A172 (cell line): ENCODE measurements around the gene PITX1. TPM values are rescaled to one million over a fixed set of nuclear protein-coding genes. Genes with fewer than 3 reads are reported as not detected.

Source experiments
- DNase-seq: peaks from one replicate; pipeline ENCODE4 v3.0.0-alpha.2; 2015; ENCODE audit warnings: low spot score
- total RNA-seq: library from RNA; depleted of rRNA; stranded (reverse); fragments of >200 nt; shearing (Covaris generic); gene quantifications from 2 replicates; pipeline ENCODE4 v1.2.3, GENCODE V29; 2014

Gene PITX1
- total RNA-seq, 1 experiment from 2014 or later, result 49.3 TPM

DNA sequence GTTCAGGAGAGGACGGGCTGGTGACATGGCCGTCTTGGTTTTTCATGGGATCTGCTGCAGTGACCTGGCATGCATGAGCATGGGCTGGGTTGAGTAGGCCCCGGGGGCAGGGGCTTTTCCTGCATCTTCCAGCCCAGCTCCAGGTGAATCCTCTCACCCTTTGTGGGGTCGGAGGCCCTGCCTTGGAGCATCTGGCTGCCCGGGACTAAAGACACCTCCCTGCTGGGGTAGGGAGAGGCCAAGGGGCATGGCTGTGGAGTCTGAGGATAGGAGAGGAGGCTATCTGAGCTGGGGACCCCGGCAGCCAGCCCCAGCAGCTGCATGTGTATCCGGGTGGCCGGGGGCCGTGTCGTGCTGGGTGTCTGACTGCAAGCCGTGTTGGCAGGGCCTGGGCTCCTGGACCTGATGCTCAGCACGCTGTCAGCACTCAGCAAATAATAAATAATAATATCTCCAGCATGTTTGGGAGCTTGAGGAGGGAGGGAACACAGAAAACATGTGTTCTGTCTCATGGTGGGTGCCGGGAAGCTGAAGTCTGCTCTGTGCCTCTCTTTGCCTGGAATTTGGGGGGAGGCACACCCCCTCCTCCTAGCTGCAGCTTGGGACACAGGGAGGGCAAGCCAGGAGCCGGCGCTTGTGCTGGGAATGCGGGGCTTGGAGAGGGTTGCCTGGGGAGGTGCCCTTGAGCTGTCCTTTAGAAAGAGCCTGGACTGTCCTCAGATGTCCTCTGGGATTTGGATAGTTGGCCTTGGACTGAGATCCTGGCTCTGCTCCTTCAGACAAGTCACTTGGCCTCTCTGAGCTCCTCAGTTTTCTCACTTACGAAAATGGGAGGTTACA lies 28.4 kb upstream of the PITX1 start:
- DNase-seq, result no peak

DNA sequence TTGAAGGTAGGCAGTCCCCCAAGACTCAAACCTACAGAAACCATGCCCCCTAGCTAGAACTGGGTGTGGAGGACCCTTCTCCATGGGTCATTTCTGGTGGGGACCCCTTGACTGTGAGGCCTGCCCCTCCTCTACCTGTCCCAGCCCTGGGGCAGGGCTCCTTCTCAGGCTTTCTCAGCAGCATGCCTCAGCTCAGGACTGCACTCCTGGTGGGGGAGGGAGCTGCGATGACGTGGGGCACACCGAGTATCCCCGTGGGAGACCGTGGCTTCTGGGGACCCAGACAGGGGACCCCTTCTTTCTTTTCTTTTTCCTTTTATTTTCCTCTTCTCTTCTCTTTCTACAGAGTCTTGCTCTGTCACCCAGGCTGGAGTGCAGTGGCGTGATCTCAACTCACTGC lies 27.0 kb upstream of the PITX1 start:
- DNase-seq, result no peak

DNA sequence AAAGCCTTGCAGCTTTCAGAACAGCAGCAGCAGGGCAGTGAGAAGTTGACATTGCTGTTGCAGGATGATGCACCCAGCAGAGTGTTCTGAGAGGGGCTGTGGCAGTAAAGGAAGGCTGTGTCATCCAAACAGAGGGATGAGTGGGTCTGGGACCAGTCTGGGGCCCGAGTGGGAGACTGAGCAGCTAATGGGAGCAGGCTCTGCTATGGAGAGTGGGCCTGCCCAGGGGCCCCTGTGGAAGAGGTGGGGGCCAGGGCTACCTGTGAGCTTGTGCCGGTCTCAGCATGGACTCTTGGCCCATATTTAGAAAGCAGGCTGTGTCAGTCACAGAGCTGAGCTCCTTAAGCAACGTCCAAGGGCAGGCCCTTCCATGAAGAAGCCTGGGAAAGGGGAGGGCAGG lies 26.0 kb upstream of the PITX1 start:
- DNase-seq, result no peak

DNA sequence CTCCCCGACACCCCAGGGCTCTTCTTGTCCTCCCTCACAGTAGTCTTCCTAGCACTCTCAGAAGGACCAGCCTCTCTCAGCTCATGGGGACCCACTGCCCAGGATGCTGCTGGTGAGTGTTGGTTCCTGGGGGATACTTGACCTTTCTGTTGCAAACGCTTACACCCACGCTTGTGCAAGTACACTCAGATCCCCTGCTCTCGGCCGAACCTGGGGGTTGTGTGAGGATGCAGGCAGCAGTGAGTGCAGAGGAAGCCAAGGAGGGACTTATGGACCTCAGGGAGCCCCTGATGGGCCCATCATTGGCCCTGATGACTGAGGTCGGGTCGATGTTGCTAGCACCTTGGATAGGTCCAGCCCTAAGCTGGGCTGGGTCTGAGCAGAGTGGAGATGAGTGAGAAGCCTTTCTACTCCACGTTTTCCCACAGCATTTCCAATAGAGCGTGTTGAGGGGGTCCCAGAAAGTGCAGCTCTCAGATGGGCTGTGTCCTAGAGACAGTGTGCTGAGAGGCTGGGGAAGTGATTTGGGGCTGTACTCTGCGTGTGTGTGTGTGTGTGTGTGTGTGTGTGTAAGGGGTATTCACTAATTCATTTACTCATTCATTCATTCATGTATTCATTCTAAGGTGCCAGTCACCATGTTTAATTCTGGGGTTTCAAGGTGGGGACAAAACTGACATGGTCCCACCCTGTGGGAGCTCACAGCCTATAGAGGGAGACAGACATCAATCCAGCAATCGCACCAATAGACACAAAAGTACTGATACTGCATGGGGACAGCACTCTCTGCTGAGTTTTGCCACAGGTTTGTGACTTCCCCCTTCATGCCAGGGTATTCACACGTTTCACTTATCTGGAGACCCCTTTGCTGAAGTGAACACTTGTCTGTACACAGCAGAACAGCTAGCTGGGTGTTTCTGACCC lies 25.2 kb upstream of the PITX1 start:
- no peak for DNase-seq

DNA sequence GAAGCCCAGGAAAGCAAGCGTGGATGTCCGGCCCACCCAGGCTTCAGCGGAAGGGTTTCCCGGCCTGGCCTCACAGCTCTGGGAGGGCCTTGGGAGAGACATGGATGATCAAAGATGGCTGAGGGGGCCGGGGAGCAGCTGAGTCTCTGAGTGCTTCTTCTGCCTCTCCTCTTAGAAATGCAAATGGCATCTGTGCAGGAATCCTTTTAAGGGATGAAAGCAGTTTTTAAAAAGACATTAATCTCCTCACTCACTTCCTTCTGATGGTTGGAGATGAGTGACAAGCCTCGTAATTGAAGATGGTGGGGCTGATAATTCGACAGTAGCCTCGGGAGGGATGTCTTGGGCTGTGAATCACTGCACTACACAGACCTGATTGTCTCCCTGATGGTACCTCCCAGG lies 24.3 kb upstream of the PITX1 start:
- peak; percentile 27 for DNase-seq

DNA sequence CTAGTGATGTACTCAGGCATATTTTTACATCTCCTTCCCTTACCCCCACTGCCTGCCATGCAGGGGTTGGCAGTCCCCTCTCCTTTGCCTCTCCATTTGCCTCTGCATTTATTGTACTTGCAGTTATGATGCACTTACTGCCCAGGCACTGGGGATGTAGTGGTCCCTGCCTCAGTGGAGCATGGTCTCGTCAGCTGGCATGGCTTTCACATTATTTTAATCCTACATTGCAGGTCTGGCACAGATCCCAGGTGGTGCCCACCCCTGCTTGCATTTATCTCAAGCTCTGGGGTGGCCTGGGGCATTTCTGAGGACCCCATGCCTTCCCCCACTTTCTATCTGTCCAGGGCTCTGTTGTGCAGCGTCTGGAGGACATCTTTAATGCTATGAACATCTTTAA lies 23.2 kb upstream of the PITX1 start:
- DNase-seq, result no peak

DNA sequence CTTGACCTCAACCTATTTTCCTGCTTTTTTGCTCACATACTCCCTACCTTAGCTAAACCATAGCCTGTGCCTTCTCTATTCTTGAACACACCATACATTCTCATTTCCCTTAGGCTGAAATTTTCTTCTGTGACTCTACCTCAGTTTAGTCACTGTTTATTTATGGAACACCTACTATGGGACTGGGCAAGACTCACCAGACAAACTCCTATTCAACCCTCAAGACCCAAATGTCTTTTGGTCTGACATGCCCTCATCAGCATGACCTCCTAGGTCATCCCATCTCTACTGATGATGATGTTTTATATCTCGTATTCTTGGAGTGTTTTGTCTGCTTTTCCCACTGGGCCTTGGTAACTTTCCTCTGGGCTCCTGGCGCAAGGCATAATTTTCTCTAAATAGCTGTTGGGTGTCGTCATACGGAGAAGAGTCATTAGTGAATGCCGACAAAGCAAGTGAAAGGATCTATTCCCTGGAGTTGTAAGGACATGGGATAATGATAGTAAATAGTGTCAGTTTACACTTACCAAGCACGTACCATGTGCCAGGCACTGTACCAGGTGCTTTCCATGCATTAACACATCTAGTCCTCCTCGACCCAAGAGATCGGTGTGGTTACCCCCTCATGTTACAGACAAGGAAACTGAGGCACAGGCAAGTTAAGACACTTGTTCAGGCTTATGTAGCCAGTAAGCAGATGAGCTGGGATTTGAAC lies 22.4 kb upstream of the PITX1 start:
- DNase-seq, result no peak

DNA sequence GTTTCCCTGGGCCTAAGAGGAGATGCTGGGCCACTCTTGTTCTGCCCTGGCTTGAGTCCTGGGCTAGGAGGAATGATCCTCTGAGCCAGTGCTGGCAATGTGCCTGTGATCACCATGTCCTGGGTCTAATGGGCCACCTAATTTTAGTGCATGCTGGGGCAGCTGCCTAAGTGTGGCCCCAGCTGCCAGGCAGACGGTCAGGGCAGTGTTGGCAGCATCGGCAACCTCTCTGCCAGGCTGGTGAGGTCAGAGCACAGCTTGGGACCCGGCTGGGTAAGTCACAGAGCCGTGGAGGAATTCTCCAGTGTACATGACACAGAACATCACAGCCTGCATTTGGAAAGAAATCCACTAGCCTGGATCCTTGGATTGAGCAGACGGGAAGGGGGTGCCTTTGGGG lies 21.4 kb upstream of the PITX1 start:
- no peak for DNase-seq

DNA sequence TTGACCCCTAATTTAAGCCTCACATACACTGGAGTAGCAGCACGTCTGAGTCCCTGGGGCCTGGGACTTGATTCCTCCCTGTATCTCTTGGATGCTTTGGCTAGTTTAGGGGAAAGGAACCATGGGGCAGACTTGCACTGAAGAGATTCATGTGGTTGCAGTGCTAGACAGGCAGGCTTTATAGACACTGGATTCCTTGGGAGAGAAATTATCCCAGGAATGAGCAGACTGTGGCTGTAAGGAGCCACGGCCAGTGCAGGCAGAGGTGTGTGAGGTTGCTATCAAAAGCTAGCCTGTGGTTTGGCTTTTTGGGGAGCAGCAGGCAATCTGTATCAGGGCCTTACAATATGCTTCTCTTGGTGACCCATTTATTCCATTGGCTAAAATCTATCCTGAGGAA lies 20.5 kb upstream of the PITX1 start:
- no peak for DNase-seq

DNA sequence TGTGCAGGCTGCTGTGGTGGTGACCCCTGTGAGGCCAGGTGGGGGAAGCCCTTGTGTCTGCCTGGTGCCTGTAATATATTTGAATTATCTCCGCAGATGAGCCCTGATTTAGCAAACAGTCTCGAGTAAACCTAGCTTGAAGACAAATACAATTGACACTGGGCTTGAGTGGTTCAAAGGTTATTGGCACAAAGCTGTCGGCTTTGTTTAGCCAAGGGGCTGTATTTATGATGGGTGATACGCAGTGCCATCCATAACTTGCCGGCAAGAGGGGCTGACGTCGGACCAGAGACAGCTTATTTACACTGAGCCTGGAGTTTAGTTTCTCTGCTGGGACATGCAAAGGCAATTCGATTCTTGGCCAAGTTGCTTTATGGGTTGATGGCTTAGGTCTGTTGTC lies 20.0 kb upstream of the PITX1 start:
- no peak for DNase-seq

DNA sequence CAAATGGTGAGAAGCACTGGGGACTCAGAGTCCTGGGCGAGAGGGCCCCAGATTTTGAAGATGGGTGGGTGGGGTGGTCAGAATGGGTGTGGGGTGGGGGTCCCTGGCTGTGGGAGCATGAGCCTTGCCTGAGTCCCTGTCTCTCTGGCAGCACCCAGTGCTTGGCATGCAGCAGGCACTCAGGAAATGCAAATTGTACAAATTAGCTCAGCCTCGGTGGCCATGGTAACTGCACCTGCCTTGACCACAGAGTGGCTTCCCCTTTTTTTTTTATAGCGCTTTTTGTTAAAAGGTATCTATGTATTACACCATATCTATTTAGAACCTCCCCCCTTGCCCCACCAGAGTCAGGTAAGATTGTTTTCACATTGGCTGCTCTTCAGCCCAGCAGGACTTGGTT lies 19.2 kb upstream of the PITX1 start:
- DNase-seq, result no peak

DNA sequence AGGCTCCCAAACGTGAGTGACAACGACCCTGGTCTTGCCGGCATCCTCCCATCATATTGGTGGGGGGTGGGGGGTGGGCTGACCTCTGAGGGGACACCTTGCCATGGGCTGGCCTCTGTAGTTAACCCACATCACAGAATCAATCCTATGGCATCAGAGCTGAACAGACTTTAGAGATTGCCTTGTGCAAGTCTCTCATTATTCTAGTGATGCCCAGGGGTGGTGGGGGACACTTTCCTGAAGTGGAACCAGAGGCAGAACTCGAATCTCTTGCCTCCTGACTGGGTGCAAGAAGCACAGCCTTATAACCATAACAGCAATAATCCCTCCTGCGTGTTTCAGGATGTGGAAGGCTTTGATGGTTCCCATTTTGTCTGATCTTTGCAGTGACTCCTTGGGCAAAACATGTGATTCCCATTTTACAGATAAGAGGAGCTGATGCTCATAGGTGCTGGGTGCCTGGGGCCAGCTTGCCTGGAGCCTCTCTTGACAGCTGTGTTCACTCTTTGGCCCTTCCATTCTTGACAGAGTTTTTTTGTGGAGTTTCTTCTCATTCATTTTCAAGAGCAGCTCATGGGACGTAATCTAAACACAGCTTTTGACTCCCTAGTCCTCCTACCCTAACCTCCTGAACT lies 18.6 kb upstream of the PITX1 start:
- DNase-seq, result no peak

DNA sequence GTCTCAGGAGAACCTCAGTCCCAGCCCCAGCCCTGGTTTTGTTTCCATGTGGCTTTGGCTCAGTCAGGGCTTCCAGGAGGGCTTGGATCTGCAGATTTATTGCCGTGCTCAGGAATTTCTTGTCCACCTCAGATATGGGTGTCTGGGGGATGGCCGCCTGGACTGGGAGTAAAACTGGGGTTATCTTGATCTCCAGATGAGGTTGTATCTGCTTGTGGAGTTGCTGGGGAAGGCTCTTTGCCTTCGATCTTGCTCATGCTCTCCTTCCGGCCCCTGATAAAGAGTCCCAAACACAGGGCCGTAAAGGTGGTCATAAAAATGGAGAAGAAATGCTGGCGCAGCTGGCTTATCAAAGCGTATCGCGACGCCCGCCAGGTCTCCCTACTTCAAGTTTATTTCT lies 17.8 kb upstream of the PITX1 start:
- no peak for DNase-seq

DNA sequence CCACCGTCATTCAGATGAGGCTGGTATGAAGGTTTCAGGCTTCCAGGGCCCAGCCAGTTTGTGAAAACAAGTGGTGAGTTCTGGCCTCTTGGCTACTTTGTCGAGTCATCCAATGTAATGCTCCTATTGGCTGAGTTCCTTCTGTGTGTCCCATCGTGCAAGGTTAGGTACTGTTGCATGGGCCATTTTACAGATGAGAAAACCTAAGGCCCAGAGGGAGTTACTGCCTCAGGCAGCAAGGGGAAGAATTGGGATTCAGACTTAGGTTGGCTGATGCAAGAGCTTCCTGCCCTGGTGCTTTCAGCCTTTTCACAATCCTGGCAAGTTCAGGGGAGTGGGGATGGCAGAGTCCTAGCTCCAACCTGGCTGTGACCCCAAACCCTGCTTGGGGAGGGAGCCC lies 17.4 kb upstream of the PITX1 start:
- DNase-seq, result no peak

DNA sequence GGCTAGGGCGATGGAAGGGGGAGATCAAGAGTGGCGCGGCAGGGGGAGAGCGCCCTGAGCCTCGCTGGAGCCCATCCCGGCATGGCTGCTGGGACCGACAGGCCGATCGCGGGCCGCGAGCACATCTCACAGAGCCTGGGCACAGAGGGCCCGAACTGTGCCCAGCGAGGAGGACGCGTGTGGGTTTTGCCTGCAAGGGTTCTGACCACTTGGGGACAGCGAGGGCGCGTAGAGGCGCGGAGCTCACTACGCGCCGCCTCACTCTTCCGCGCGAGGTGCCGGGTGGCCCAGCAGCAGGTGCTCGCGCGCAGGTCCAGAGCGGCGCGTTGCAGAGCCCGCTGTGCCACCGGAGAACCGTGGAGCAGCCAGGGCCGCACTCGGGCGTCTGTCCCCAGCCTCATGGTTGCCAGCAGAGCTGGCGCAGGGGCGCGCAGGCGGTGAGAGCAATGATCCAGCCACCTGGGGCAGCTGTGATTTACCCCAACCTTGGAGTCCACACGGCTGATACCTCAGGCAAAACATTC lies 16.3 kb upstream of the PITX1 start:
- no peak for DNase-seq

DNA sequence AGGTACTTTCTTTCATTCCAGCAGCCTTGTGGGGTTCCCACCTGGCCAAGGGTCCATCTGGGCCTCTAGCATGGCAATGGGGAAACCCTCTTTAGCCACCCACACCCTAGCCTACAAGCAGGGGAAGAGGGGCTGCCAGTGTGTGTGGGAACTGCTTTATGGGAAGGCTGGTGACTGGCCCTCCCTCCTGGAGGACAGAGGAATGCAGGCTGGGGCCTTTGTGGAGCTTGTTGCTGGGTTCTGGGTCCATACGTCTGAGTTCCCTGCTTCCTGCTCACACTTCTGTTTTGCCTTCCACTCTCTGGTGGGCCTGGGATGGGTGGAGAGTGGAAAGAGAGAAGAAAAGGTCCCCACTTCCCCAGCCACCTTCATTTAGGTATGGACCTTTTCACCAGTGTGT lies 14.9 kb upstream of the PITX1 start:
- no peak for DNase-seq

DNA sequence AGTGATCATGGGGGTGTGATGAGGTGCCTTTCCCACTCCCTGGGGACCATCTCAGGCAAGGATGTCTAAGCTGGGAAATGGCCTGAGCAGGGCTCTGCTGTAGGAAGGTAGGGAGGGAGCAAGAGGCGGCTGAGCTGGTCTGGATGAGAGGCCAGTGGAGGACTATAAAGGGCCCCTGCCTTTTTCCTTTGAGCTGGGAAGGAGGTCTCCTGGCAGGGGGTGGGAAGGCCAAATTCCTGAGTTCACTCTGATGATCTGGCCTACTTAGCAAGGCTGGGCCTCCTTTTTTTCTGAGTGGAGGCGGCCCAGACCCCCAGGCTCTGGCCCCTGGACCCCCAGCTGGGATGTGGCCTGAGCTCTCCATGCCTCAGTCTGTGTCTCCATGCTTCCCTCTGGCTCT lies 14.3 kb upstream of the PITX1 start:
- DNase-seq, result no peak

DNA sequence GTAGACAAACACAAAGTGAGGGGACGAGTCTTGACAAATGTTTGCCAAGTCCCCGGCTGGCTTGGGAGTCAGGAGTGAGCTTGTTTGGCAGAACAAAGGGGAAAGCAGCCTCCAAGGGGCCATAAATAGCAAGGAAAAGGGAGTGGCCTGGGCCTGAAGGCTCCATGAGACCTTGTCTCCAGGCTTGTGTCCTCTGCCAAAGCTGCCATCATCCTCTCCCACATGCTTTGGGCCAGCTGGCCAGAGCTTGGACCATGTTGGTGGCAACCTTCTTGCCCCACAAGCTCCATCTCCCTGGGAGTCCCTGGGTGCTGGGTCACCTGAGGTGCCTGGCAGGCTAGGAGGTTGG lies 13.3 kb upstream of the PITX1 start:
- DNase-seq, result no peak

DNA sequence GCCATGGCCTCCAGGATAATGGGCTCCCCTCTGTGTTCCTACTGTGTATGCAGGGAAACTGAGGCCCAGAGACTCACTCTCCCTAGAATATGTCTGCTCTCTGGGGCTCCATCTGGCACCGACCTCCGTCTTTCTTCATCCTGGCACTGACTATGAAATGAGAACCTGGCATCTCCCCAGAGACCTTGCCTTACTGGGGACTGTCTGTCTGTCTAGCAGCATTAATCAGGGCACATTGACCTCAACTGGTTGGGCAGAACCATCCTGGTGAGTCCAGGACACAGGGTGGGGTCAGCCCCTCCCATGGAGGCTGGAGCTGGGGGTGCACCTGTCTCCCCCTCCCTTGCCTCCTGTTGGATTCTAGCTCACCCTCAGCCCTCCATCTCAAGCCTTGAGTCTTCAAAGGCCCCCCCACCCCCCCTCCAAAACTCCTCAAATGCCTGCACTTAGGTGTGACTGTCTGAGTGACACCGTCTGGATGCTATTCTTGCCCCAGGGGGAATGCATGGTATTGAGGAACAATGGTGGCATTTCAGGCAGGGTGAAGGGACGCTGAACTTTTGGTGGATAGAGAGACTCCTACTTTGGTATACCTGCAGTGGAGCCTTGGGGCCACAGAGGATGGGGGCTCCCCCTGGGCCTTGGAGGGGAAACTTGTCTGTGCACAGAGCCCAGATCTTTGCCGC lies 12.8 kb upstream of the PITX1 start:
- no peak for DNase-seq

DNA sequence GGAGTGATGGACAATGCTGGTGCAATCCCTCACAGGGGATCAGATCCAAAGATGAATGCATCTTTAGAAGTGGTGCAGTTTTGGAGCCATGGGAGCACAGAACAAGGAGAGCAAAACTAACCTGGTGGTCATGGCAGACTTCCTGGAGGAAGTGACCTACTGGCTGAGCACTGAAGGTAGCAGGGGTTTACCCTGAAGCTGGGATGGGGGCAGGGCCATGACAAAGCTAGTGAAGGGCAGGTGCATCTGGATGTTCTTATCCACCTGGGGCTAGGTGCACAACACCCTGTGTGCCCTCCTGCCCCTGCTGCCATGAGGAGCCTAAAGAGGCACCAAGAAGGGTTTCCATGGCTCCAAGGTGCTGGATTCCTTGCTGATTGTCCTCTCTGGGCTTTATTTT lies 11.5 kb upstream of the PITX1 start:
- DNase-seq, result no peak

DNA sequence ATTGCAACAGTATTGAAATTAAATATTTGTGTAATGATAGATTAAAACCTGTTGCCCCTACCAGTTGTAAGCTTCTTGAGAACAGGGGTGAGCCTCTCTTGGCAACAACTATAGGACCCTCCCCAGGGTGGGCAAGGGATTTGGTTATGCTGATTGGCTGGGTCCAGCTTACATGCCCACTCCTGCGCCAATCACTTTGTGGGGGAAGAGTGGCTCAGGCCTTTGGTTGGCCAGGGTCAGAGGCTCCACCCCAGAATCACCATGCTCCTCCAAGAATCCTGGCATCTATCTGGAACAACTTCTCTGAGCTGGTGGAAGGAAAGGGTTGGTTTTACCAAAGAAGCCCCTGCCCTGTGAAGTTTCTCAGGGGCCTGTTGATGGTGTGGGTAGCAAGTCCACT lies 8.6 kb upstream of the PITX1 start:
- DNase-seq, result no peak
